ENCODE results near the gene STEAP1B.
A peak's percentile ranks its signal among the peaks of the same experiment; 100 is the strongest.
"Not testable (repeated sequence)": the region's sequence is repeated elsewhere in the genome, so short reads cannot be mapped to it uniquely, and the experiment has no call there.

Gene STEAP1B

GRCh38 chr7:22464299-22464698 is 35.7 kb downstream of the STEAP1B start:
- H3K27ac ChIP-seq, result no peak overlapping the region
- no peak for DNase-seq (ENCODE audit: low read depth, low spot score)

- DNase-seq (ENCODE audit: low read depth, low spot score), result no peak
- H3K27ac ChIP-seq, result no peak overlapping the region
Measured at GRCh38 chr7:22460363-22460988, 39.5 kb downstream of the STEAP1B start.

- H3K27ac ChIP-seq, result no peak overlapping the region
- DNase-seq (ENCODE audit: low read depth, low spot score), result no peak
Measured at GRCh38 chr7:22457471-22457870, 42.5 kb downstream of the STEAP1B start.

GRCh38 chr7:22454446-22454845 is 45.5 kb downstream of the STEAP1B start:
- no peak overlapping the region for H3K27ac ChIP-seq
- no peak for DNase-seq (ENCODE audit: low read depth, low spot score)

GRCh38 chr7:22452960-22453558 is 46.9 kb downstream of the STEAP1B start:
- no peak for DNase-seq (ENCODE audit: low read depth, low spot score)
- H3K27ac ChIP-seq, result no peak overlapping the region

- no peak overlapping the region for H3K27ac ChIP-seq
- no peak for DNase-seq (ENCODE audit: low read depth, low spot score)
Measured at GRCh38 chr7:22452142-22452959, 47.6 kb downstream of the STEAP1B start.

- H3K27ac ChIP-seq; DNase-seq (ENCODE audit: low read depth, low spot score): not testable (repeated sequence)
Measured at GRCh38 chr7:22450013-22450412, 50.0 kb downstream of the STEAP1B start.

- DNase-seq (ENCODE audit: low read depth, low spot score), result no peak
- no peak overlapping the region for H3K27ac ChIP-seq
Measured at GRCh38 chr7:22447762-22448161, 52.2 kb downstream of the STEAP1B start.

GRCh38 chr7:22447008-22447407 is 53.0 kb downstream of the STEAP1B start:
- no peak for DNase-seq (ENCODE audit: low read depth, low spot score)
- H3K27ac ChIP-seq, result no peak overlapping the region

- DNase-seq (ENCODE audit: low read depth, low spot score), result no peak
- H3K27ac ChIP-seq, result peak overlapping the region; percentile 68
Measured at GRCh38 chr7:22445853-22446252, 54.1 kb downstream of the STEAP1B start.

GRCh38 chr7:22445140-22445743 is 54.7 kb downstream of the STEAP1B start:
- H3K27ac ChIP-seq, result peak overlapping the region; percentile 68
- no peak for DNase-seq (ENCODE audit: low read depth, low spot score)

GRCh38 chr7:22444181-22444971 is 55.6 kb downstream of the STEAP1B start:
- peak overlapping the region; percentile 68 for H3K27ac ChIP-seq
- peak; percentile 37 for DNase-seq (ENCODE audit: low read depth, low spot score)

GRCh38 chr7:22443370-22444180 is 56.4 kb downstream of the STEAP1B start:
- peak overlapping the region; percentile 68 for H3K27ac ChIP-seq
- DNase-seq (ENCODE audit: low read depth, low spot score), result no peak

GRCh38 chr7:22442882-22443369 is 57.1 kb downstream of the STEAP1B start:
- no peak for DNase-seq (ENCODE audit: low read depth, low spot score)
- H3K27ac ChIP-seq, result peak overlapping the region; percentile 68

GRCh38 chr7:22442187-22442881 is 57.7 kb downstream of the STEAP1B start:
- H3K27ac ChIP-seq, result peak overlapping the region; percentile 68
- DNase-seq (ENCODE audit: low read depth, low spot score), result no peak

- H3K27ac ChIP-seq, result no peak overlapping the region
- no peak for DNase-seq (ENCODE audit: low read depth, low spot score)
Measured at GRCh38 chr7:22441157-22441556, 58.8 kb downstream of the STEAP1B start.

GRCh38 chr7:22438994-22439393 is 61.0 kb downstream of the STEAP1B start:
- DNase-seq (ENCODE audit: low read depth, low spot score), result no peak
- H3K27ac ChIP-seq, result no peak overlapping the region

GRCh38 chr7:22436552-22436951 is 63.4 kb downstream of the STEAP1B start:
- DNase-seq (ENCODE audit: low read depth, low spot score); H3K27ac ChIP-seq: not testable (repeated sequence)

- DNase-seq (ENCODE audit: low read depth, low spot score), result no peak
- H3K27ac ChIP-seq, result no peak overlapping the region
Measured at GRCh38 chr7:22435720-22436119, 64.3 kb downstream of the STEAP1B start.
